ENCODE data around the gene GPR108. TPM values are rescaled to one million over a fixed set of nuclear protein-coding genes. Genes with fewer than 3 reads are reported as not detected.

The GPR108 gene
- total RNA-seq, 1 donor = 43.9 TPM

DNA sequence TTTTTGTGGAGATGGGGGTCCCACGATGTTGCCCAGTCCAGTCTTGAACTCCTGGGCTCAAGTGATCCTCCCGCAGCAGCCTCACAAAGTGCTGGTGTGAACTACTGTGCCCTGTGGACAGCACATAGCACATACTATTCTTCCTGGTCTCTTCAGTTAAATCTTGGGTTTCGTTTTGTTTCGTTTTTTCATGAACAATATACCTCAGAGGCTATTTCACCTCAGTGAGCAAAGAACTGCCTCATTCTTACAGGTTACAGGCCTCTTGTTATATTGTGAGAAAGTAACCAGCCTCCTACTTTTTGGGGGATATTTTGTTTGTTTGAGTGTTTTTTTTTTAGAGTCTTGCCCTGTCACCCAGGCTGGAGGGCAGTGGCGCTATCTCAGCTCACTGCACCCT, 15.6 kb downstream of the GPR108 start:
- Histone ChIP-seq H3K4me1 (ENCODE audit: insufficient read depth, low read length) (peaks cover 57% of the 10 kb centered on the region), H3K27me3 (ENCODE audit: insufficient read depth, low read length) (no peaks in the 10 kb centered on the region), H3K9me3 (ENCODE audit: low read depth, low read length) (no peaks in the 10 kb centered on the region), H3K4me3 (ENCODE audit: low read length) (no peak overlapping the region)

DNA sequence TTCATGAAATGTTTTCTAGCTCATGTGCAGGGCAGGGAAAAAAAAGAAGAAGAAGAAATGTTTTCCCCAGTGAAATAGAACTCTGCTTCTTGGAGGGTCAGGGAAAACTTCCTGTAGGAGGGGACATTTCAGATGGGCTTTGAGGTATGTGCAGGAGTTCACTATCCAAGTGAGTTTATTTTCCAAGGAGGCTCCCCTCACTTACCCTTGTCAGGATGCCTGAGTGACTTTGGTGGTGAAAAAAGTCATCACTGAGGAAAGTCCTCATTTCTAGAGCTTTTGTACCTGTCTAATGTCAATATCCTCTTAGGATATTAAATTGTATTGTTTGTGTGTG, 16.3 kb downstream of the GPR108 start:
- Histone ChIP-seq H3K4me3 (ENCODE audit: low read length) (no peak overlapping the region), H3K9me3 (ENCODE audit: low read depth, low read length) (no peaks in the 10 kb centered on the region), H3K27me3 (ENCODE audit: insufficient read depth, low read length) (no peaks in the 10 kb centered on the region), H3K4me1 (ENCODE audit: insufficient read depth, low read length) (peaks cover 57% of the 10 kb centered on the region)

DNA sequence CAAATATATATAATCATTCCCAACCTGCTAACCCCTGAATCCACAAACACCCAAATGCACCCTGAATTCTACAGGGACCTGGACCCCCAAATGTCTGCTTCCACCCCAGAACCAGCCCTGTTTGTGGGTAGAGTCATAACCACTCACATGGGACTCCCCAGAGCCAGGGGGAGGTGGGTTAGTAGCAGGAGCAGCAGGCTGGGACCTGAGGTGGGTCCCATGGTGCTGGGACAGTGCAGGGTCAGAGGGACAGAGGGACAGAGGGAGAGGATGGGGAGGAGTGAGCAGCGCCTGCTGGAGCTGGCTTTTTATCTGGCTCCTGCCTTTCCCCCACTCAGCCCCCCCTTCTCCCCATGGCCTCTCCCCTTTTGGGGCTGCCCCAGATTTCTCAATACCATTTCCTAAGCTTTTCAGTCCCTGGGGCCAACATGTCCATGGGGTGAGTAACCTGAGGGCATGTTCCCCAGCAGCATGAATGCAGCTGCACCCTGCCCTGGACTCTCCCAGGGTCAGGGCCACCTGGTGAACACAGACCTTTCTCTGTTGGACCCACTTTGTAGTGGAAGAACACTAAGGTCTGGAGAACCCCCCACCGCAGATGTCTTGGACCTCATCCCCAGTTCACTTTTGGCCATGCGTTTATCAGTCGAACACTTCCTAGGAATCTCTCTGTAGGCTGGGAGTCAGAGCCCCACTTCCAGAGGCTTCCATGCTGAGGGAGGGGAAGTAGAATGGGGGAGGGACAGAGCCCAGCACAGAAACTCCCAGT, 16.8 kb downstream of the GPR108 start, which contains the start of gene C3:
C3 (minus strand) TSS at position 282 of the 769 bp plus-strand sequence; CDS start at position 221, 61 bp downstream.
- Histone ChIP-seq H3K4me3 (ENCODE audit: low read length) (no peak within 1 kb of the TSS), H3K27me3 (ENCODE audit: insufficient read depth, low read length) (no peaks in the 10 kb centered on the region), H3K4me1 (ENCODE audit: insufficient read depth, low read length) (peaks cover 57% of the 10 kb centered on the region), H3K9me3 (ENCODE audit: low read depth, low read length) (no peaks in the 10 kb centered on the region)

DNA sequence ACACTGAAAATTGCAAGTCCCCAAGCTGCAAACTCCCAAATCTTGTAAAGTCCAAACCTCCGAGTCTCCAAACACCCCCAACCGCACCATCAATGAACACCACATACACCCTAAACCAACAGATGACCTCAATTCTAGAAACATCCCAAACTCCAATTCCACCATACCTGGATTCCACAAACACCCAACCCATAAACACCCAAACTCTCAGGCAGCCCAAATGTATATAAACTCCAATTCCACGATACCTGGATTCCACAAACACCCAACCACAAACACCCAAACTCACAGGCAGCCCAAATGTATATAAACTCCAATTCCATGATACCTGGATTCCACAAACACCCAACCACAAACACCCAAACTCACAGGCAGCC, 17.4 kb downstream of the GPR108 start:
- Histone ChIP-seq H3K27me3 (ENCODE audit: insufficient read depth, low read length) (no peaks in the 10 kb centered on the region), H3K4me1 (ENCODE audit: insufficient read depth, low read length) (peaks cover 52% of the 10 kb centered on the region), H3K9me3 (ENCODE audit: low read depth, low read length) (no peaks in the 10 kb centered on the region), H3K4me3 (ENCODE audit: low read length) (no peak overlapping the region)

DNA sequence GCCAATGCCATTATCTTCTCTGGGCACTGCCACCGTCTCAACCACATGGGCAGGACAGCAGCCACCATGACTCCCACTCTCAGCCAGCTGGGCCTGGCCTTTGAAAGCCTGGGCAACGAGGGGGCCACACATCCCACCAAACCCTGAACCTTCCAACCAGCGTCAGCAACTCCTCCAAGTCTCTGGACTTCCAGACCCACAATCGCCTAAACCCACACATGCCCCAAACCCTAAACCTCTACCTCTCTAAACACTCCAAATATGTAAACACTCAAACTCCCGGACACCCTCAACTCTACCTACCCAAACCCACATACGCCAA, 17.9 kb downstream of the GPR108 start:
- Histone ChIP-seq H3K9me3 (ENCODE audit: low read depth, low read length) (no peaks in the 10 kb centered on the region), H3K4me1 (ENCODE audit: insufficient read depth, low read length) (peaks cover 47% of the 10 kb centered on the region), H3K27me3 (ENCODE audit: insufficient read depth, low read length) (no peaks in the 10 kb centered on the region), H3K4me3 (ENCODE audit: low read length) (no peak overlapping the region)

DNA sequence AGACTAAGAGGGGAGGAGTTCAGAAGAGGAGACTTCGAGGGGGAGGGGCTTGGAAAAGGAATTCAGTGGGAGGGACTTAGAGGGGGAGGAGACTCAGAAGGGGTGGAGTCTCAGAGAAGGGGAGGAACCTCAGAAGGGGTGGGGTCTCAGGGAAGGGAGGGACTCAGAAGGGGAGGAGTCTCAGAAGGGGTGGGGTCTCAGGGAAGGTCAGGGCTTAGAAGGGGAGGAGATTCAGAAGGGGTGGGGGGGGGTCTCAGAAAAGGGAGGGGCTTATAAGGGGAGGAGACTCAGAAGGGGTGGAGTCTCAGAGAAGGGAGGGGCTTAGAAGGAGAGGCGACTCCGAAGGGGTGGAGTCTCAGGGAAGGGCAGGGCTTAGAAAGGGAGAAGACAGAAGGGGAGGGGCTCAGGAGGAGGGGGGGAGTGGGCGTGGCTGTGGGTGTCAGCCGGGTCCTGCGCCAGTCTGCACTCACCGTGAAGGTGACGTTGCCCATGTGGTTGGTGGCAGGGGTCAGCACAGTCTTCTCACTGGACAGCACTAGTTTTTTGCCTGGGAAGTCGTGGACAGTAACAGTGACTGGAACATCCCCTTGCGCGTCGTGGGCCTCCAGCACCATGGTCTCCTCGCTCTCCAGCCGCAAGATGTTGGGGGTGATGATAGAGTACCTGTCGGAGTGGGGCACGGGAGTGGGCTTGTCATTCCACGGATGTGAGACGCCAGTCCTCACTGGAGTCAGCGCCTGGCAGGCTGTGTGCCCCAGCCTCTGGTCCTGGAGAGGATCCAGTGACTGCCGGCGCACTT, 18.4 kb downstream of the GPR108 start:
- no peak overlapping the region for H3K4me3 ChIP-seq (ENCODE audit: low read length)
- peaks cover 41% of the 10 kb centered on the region for H3K4me1 ChIP-seq (ENCODE audit: insufficient read depth, low read length)
- H3K9me3 ChIP-seq (ENCODE audit: low read depth, low read length) = no peaks in the 10 kb centered on the region
- H3K27me3 ChIP-seq (ENCODE audit: insufficient read depth, low read length) = no peaks in the 10 kb centered on the region

DNA sequence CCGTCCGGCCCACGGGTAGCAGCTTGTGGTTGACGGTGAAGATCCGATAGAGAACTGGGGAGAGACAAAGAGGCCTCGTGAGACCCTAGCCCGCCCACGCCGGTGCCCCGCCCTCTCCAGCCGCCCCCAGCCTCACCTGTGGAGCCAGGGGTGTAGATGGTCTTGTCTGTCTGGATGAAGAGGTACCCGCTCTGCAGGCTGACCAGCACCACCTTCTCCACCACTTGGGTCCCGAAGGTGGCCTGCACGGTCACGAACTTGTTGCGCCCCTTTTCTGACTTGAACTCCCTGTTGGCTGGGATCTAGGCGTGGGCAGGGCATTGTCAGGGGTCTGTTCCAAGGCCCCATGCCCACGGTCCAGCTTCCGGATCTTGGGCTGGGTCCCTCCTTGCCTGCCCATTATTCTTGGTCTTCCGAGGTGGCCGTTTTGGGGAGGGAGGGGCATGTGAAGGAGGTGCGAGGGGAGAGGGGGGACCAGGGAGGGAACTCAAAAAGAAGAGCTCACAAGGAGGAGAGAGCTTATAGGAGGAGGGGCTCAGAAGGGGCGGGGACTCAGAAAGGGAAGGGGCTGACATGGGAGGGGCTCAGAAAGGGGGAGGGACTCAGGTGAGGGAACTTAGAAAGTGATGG, 19.2 kb downstream of the GPR108 start:
- no peak overlapping the region for H3K4me3 ChIP-seq (ENCODE audit: low read length)
- H3K4me1 ChIP-seq (ENCODE audit: insufficient read depth, low read length) = peaks cover 34% of the 10 kb centered on the region
- H3K27me3 ChIP-seq (ENCODE audit: insufficient read depth, low read length) = no peaks in the 10 kb centered on the region
- H3K9me3 ChIP-seq (ENCODE audit: low read depth, low read length) = no peaks in the 10 kb centered on the region

DNA sequence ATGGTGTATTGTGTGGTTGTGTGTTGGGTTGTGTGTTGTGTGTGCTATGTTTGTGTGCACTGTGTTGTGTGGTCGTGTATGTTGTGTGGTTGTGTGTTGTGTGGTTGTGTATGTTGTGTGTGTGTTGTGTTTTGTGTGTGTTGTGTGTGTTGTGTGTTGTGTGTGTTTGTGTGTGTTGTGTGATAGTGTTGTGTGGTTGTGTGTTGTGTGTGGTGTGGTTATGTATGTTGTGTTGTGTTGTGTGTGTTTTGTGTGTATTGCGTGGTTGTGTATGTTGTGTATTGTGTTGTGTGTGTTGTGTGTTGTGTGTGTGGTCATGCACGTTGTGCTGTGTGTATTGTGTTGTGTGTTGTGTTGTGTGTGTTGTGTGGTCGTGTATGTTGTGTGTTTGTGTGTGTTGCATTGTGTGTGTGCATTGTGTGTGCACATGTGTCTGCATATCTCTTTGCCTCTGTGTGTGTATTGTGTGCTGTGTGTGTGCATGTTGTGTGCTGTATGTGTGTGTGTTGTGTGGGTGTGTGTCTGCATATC, 19.9 kb downstream of the GPR108 start:
- Histone ChIP-seq H3K27me3 (ENCODE audit: insufficient read depth, low read length) (no peaks in the 10 kb centered on the region), H3K4me3 (ENCODE audit: low read length) (no peak overlapping the region), H3K4me1 (ENCODE audit: insufficient read depth, low read length) (peaks cover 27% of the 10 kb centered on the region), H3K9me3 (ENCODE audit: low read depth, low read length) (no peaks in the 10 kb centered on the region)

DNA sequence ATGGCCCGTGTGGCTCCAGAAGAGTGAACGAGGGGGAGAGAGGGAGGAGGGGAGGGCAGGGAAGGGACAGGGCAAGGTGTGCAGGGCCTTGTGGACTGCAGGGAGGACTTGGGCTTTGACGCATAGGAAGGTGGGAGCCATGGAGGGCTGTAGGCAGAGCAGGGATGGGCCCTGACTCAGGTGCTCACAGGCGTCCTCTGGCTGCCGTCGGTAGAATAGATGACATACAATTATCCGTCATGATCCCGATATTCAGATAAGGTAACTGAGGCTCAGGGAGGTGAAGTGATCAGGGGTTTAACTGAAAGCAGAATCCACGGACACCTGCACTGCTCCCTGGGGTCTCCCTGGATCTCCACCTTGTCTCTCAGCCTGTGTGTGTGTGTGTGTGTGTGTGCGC, 20.3 kb downstream of the GPR108 start:
- H3K27me3 ChIP-seq (ENCODE audit: insufficient read depth, low read length) = no peaks in the 10 kb centered on the region
- H3K4me1 ChIP-seq (ENCODE audit: insufficient read depth, low read length) = peaks cover 22% of the 10 kb centered on the region
- no peak overlapping the region for H3K4me3 ChIP-seq (ENCODE audit: low read length)
- H3K9me3 ChIP-seq (ENCODE audit: low read depth, low read length) = no peaks in the 10 kb centered on the region

DNA sequence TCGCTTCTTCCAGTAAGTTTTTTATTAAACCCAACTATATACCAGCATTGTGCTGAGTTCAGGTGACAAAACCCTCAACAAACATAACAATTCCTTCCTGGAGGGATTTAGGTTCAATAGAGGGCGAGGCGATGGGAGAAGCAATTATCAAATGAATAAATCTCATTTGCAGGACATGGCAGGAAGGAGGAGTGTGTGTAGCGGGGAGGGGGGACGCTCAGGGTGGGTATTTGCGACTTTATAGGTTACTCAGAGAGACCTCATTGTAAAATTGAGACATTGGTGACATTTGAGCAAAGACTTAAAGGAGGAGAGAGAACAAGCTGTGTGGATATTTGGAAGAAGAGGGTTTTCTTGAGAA, 20.8 kb downstream of the GPR108 start:
- peaks cover 18% of the 10 kb centered on the region for H3K4me1 ChIP-seq (ENCODE audit: insufficient read depth, low read length)
- no peaks in the 10 kb centered on the region for H3K9me3 ChIP-seq (ENCODE audit: low read depth, low read length)
- H3K27me3 ChIP-seq (ENCODE audit: insufficient read depth, low read length) = no peaks in the 10 kb centered on the region
- H3K4me3 ChIP-seq (ENCODE audit: low read length) = no peak overlapping the region

DNA sequence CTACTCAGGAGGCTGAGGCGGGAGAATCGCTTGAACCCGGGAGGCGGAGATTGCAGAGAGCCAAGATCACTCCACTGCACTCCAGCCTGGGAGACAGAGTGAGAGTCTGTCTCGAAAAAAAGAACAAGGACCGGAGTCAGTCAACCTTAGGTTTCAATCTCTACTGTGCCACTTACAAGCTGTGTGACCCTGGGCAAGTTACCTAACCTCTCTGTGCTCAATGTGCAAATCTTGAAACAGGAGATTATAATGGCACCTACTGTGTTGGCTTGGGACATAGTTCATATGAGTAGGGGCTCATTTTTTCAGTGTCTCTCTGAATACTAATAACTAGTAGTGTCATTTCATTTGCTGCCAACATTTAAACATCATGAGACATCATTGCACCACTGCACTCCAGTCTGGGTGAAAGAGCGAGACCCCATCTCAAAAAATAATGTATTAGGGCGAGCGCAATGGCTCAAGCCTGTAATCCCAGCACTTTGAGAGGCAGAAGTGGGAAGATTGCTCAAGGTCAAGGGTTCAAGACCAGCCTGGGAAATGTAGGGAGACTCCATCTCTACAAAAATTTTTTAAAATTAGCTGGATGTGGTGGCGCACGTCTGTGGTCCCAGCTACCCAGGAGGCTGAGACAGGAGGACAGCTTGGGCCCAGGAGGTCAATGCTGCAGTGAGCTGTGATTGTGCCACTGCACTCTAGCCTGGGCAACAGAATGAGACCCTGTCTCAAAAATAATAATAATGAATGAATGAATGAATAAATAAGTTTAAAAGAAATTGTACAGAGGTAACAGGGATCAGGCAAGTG, 22.4 kb downstream of the GPR108 start:
- Histone ChIP-seq H3K9me3 (ENCODE audit: low read depth, low read length) (no peaks in the 10 kb centered on the region), H3K27me3 (ENCODE audit: insufficient read depth, low read length) (peaks cover 10% of the 10 kb centered on the region), H3K4me3 (ENCODE audit: low read length) (no peak overlapping the region), H3K4me1 (ENCODE audit: insufficient read depth, low read length) (peaks cover 2% of the 10 kb centered on the region)

DNA sequence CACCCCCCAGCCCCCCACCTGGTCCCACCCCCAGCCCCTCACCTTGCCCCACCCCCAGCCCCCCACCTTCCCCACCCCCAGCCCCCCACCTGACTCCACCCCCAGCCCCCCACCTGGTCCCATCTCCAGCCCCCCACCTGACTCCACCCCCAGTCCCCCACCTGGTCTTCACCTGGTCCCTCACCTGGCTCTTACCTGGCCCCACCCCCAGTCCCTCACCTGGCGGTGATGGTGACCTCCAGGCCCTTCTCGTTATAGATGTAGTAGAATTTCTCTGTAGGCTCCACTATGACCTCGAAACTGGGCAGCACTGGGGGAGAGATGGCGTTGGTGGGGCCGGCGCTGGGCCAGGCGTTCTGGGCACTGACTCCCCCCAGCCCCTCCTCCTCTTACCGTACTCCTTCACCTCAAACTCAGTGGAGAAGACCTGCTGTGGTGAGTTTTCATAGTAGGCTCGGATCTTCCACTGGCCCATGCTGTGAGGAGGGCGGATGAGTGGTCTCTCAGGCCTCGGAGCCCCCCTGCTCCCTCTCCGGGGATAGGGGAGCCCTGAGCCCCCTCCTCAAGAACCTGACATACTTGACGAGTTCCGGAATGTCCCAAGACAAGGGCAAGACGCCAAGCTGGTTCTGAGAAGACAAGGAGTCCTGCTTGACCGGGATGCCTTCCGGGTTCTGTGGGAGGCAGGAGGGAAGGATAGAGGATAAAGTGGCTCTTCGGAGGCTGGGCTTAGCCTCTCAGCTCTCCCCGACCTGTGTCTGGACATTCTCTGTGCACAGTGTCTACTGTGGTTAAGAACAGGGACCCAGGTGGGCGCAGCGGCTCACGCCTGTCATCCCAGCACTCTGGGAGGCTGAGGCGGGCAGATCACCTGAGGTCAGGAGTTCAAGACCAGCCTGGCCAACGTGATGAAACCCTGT, 23.3 kb downstream of the GPR108 start:
- H3K4me1 ChIP-seq (ENCODE audit: insufficient read depth, low read length) = no peaks in the 10 kb centered on the region
- no peaks in the 10 kb centered on the region for H3K9me3 ChIP-seq (ENCODE audit: low read depth, low read length)
- no peak overlapping the region for H3K4me3 ChIP-seq (ENCODE audit: low read length)
- peaks cover 14% of the 10 kb centered on the region for H3K27me3 ChIP-seq (ENCODE audit: insufficient read depth, low read length)

DNA sequence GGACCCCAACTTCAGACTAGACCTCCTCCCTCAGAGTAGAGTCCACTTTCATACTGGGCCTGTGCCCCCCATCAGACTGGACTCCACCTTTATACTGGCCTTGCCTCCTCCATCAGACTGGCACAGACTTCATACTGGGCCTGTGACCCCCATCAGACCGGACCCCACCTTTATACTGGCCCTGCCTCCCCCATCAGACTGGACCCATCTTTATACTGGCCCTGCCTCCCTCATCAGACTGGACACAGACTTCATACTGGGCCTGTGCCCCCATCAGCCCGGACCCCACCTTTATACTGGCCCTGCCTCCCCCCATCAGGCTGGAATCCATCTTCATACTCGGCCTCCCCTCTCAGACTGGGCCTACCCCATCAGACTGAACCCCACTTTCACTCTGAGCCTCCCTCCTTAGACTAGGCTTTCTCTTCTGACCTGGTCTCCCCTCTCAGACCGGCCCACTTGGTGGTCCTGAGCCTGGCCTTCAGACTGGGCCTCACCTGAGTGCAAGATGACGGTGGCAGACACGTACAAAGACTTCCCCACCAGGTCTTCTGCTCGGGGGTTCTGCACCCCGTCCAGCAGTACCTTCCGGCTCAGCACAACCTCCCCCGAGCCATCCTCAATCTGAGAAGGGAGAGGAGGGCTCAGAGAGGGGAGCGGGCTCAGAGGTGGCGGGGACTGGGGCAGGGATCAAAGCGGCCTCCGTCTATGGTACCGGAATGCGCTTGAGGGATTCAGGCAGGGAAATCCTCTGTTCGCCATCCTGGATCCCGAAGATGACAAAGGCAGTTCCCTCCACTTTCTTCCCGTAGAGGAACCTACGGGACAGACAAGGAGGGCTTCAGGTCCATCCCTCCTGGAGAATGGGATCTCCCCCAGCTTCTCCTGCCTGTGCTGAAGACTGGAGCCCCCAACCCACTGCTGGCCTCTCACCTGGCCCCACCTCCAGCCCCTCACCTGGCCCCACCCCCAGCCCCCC, 24.4 kb downstream of the GPR108 start:
- Histone ChIP-seq H3K9me3 (ENCODE audit: low read depth, low read length) (no peaks in the 10 kb centered on the region), H3K4me1 (ENCODE audit: insufficient read depth, low read length) (no peaks in the 10 kb centered on the region), H3K4me3 (ENCODE audit: low read length) (no peak overlapping the region), H3K27me3 (ENCODE audit: insufficient read depth, low read length) (peaks cover 14% of the 10 kb centered on the region)

Measured in mononuclear cell (primary cell).